HPDE6-E6E7 (cell line): ENCODE measurements around the gene PTPRU.

ENCODE experiments used
- DNase-seq: peaks from one replicate; pipeline ENCODE4 v3.0.0; 2011; ENCODE audit warnings: missing footprints; ENCODE audit errors: extremely low spot score

PTPRU gene

DNA sequence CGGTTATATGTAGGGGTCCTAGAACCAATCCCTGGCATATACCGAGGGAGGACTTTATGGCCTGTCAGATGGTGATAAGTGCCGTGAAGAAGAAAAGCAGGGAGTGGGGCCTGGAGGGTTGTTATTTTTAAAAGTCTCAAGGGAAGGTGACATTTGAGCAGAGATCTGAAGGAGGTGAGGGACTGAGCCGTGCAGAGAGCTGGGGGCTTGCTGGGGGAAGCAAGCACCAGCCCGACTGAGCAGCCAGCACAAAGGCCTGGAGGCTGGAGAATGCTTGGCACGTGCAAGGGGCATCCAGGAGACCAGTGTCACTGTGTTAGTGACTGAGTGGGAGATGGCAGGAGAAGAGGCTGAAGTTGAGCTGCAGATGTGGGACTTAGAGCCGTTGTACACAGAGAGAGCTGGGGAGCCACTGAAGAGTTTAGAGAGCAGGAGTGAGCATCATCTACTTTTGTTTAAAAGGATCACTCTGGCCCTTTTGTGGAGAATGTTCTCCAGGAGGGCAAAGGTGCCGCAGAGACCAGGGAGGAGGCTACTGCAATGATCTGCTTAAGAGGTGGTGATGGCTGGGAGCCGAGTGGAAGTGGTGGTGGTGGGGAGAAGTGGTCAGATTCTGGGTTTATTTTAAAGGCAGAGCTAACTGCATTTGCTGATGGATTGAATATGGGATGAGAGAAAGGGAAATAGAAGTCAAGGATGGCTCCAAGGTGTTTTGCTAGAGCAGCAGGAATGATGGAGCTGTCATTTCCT, 31.2 kb downstream of the PTPRU start:
- no peak for DNase-seq

DNA sequence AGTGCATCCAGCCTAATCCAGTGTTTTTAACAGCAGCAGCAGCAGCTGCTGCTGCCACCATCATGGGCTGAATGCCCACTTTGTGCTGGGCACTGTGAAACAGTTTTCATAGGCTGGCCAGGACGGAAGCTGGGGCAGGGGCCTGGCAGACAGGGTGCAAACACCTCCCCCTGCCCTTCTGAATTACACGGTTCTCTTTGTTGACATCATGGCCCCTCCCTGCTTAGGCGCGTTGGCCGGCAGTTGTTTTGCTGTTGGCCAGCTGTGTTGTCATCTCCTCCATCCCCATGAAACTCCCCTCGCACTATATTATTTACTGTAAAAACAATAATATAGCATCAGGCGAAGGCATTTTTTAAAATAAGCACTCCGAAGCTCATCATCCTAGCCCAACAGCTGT, 33.1 kb downstream of the PTPRU start:
- no peak for DNase-seq

DNA sequence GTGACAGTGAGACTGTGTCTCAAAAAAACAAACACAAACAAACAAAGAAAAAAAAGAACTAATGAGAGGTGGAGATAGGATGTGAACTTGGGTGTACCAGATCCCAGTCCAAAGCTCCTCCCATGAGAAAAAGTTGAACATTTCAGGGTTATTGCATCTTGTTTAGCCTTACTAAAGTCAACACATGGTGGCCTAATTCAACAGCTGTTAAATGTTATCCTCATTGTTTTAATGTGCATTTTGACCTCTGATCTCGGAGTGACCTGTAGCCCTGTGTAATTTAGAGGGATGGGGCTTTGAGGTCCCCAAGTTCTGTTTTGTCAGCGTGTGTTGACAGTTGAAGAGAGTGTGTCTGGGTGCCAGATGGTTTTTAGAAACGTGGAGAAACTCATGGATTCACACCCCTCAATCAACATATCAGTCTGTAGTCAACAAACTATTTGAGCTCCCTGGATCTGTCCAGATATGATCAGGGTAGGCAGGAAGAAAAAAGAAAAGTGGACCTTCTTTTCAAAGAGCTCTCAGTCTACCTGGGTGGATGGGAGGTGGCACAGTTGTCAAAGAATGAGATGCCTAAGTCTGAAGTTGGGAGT, 34.7 kb downstream of the PTPRU start:
- DNase-seq: no peak

DNA sequence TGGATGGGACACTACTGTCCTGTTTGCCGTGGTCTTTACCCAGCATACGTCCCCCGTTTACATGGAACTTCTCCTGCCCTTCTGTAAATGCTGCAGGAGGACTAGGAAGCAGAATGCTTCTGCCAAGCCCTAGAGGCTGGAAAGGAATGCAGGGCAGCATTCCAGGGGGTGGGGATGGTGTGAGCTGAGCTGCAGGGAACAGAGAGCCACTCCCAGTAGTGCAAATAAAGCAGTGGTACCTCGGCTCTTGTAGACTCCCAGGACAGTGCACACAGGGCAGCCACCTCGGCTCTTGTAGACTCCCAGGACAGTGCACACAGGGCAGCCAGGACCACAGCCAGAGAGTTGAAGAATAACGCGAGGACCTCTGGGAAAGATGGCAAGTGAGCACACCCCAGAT, 35.4 kb downstream of the PTPRU start:
- DNase-seq: peak; percentile 53

- no peak for DNase-seq
Measured at GRCh38 chr1:29272147-29272907, 36.0 kb downstream of the PTPRU start.

- DNase-seq: no peak
Measured at GRCh38 chr1:29275435-29275834, 39.1 kb downstream of the PTPRU start.

DNA sequence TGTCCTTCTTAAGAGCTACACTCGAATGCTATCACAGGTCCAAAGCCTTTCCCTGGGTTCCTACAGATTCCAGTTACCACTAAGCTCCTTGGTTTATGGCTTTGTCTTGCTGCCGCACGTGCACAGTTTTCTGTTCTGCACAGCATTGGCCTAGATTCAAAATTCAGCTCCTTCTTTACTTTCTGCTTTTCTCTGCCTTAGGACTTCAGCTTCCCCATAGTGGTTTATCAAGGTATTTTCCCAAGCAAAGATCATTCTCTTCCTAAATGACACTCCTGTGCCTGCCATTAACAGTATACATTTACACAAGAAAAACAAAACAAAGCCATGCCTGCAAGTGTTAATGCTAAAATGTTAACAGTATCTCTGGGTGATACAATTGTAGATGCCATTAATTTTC, 41.8 kb downstream of the PTPRU start:
- DNase-seq: no peak

DNA sequence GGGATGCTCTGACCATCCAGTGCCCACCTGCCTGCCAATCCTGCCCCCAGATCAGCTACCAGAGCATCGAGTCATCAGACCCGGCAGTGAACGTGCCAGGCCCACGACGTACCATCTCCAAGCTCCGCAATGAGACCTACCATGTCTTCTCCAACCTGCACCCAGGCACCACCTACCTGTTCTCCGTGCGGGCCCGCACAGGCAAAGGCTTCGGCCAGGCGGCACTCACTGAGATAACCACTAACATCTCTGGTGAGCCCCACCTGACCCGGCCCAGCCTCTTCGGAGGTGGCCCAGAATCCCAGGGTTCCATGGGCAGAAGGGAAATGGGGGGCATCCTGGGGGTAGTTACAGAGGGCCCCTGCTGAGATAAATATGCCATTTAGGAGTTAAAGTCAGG, 43.1 kb downstream of the PTPRU start:
- DNase-seq: no peak

GRCh38 chr1:29279951-29280391, 43.6 kb downstream of the PTPRU start:
- DNase-seq: no peak

GRCh38 chr1:29280409-29281131, 44.2 kb downstream of the PTPRU start:
- DNase-seq: peak; percentile 71

- no peak for DNase-seq
Measured at GRCh38 chr1:29281571-29281970, 45.2 kb downstream of the PTPRU start.

- no peak for DNase-seq
Measured at GRCh38 chr1:29282135-29282923, 46.0 kb downstream of the PTPRU start.

- DNase-seq: no peak
Measured at GRCh38 chr1:29282924-29283803, 46.8 kb downstream of the PTPRU start.

DNA sequence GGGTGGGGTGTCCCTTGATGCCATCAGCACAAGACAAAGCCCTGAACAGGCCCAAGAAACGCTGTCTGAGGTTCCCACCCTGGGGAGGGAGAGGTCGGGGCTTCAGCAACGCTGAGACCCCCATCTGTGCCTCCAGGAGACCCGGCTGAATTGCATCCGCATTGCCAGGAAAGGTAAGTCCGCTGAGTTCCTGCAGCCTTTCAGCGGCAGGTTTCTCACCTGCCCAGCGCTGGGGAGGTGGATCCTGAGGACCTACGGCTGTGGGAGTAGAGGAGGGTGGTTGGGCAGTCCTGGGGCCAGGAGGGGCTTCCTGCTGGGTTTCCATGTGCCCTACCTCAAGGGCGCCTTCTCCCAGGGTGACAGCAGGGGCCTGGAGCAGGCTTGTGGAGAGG, 47.5 kb downstream of the PTPRU start:
- DNase-seq: no peak

- DNase-seq: no peak
Measured at GRCh38 chr1:29284286-29284960, 48.1 kb downstream of the PTPRU start.

DNA sequence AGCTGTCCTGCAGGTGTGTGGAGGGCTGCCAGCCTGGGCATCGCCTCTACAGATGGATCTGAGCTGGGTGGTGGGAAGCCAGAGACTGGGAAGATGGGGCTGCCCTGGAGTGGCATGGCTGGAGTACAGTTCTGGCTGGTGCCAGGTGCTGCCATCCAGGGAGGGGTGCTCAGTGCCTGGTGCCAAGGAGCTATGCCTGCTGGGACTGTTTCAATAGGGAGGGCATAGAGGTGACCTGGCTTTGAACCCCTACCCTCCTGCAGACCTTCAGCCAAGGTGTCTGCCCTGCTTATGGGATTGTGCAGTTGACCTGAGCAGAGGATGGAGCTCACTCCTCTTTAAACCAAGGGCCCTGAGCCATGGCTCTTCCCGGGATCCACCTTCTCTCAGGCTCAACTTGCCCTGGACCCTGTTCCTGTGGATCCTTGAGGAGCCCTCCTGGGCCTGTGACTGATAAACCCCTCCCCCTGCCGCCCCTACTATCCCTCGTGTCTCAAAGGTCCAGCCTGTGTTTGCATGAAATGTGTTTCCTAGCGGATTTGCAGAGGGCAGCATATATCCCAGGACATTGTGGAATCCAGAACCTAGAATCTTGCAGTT, 48.7 kb downstream of the PTPRU start:
- DNase-seq: no peak

- DNase-seq: no peak
Measured at GRCh38 chr1:29285771-29286170, 49.4 kb downstream of the PTPRU start.

DNA sequence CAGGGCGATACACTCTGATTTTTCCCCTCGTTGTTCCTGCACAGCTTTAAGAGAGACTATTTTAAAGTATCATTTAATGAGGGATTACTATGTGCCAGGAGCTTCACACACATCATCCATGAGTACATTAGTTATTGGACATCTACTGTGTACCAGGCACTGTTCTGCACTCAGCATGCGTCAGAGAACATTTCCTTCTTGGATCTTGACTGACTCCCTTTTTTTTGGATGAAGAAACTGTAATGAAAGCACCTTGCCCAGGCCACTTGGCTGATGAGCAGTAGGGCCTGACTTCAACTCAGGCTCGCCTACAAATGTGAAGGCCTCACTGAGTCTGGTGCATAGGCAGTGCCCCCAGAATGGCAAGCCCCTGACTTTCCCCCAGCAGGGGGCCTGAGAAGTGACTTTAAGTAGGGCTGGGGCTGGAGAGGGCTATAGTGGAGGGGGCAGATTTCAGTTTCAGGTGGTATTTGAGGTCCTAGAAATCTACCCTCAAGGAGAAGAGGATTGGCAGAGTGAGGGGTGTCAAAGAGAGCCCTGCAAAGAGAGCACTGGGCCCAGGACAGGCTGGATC, 50.0 kb downstream of the PTPRU start:
- no peak for DNase-seq

GRCh38 chr1:29289493-29289892, 53.2 kb downstream of the PTPRU start:
- DNase-seq: no peak
